Keratinocyte (primary cell): Measurements from ENCODE around the gene SLC1A4.

Experiments used
- CTCF ChIP-seq, 3 experiments: IDR thresholded peaks in 1 of 3; conservative IDR thresholded peaks in 1 of 3; optimal IDR thresholded peaks in 1 of 3; 2 replicates in 2 of 3; 3 replicates in 1 of 3; pipeline versions ENCODE3 to v1.5.1; 2011; ENCODE audit warnings: low read length in 3 of 3, mild to moderate bottlenecking in 3 of 3, moderate library complexity in 2 of 3, control low read depth in 1 of 3, inconsistent platforms in 1 of 3; ENCODE audit not compliant: insufficient read depth in 2 of 3; ENCODE audit errors: extremely low read depth in 1 of 3
- EZH2 ChIP-seq: IDR thresholded peaks from one replicate; pipeline ENCODE4 v1.6.1; 2012; ENCODE audit warnings: inconsistent platforms, mild to moderate bottlenecking, low read length, moderate library complexity

GRCh38 chr2:64944484-64944883 is 44.7 kb upstream of the SLC1A4 start:
- TF ChIP-seq CTCF (optimal IDR thresholded peaks at IDR 0.05 in 1 of 3, IDR thresholded peaks at IDR 0.05 in 1 of 3, conservative IDR thresholded peaks at IDR 0.05 in 1 of 3; ENCODE audit: extremely low read depth in 1 of 3, insufficient read depth in 2 of 3, low read length in 3 of 3) = no peak
- no peak for TF ChIP-seq EZH2
